HepG2 (cell line): ENCODE results near the gene ETV2. TPM values are rescaled to one million over a fixed set of nuclear protein-coding genes. Genes with fewer than 3 reads are reported as not detected.
A peak's percentile ranks its signal among the peaks of the same experiment; 100 is the strongest.

Experiments
- FOXJ3 ChIP-seq: sonication (generic); formaldehyde crosslinking; IDR thresholded peaks from 2 replicates; pipeline ENCODE4 v1.4.0; 2020; ENCODE audit warnings: missing genetic modification reagents, mild to moderate bottlenecking, borderline replicate concordance
- KAT2B ChIP-seq: fragments of 150-350 bp; IDR thresholded peaks from 2 replicates; pipeline ENCODE4 v1.6.1; 2014; ENCODE audit warnings: low read depth, low read length, borderline replicate concordance
- KMT2A ChIP-seq: sonication (generic); formaldehyde crosslinking; IDR thresholded peaks from 2 replicates; pipeline ENCODE4 v1.4.0; 2020; ENCODE audit warnings: missing genetic modification reagents
- MXD4 ChIP-seq: IDR thresholded peaks from 2 replicates; pipeline ENCODE4 v1.6.1; 2016; ENCODE audit warnings: mild to moderate bottlenecking, missing biosample characterization, missing genetic modification reagents
- REPIN1 ChIP-seq: sonication (generic); formaldehyde crosslinking; IDR thresholded peaks from 2 replicates; pipeline ENCODE4 v1.8.0; 2022; ENCODE audit warnings: missing genetic modification reagents, low read depth, mild to moderate bottlenecking, borderline replicate concordance
- THAP11 ChIP-seq: IDR thresholded peaks from 2 replicates; pipeline ENCODE4 v1.6.1; 2016; ENCODE audit warnings: missing biosample characterization, missing genetic modification reagents
- ZEB1 ChIP-seq: IDR thresholded peaks from 2 replicates; pipeline ENCODE4 v1.6.1; 2012; ENCODE audit warnings: mild to moderate bottlenecking, low read depth, inconsistent platforms; ENCODE audit not compliant: insufficient replicate concordance
- ZFP62 ChIP-seq: sonication (generic); formaldehyde crosslinking; IDR thresholded peaks from 2 replicates; pipeline ENCODE4 v1.4.0; 2020; ENCODE audit warnings: missing genetic modification reagents
- ZNF768 ChIP-seq: sonication (generic); formaldehyde crosslinking; IDR thresholded peaks from 2 replicates; pipeline ENCODE4 v1.4.0; 2020; ENCODE audit warnings: missing genetic modification reagents
- polyA plus RNA-seq, 8 experiments: library from polyadenylated mRNA; depleted of rRNA in 3 of 8; stranded (reverse) in 7 of 8; unstranded in 1 of 8; fragments of >200 nt; fragmentation: Illumina TruSeq in 4 of 8; extraction: Trizol in 4 of 8; gene quantifications; 2 replicates each; pipeline versions ENCODE4 v1.2.1 to v1.2.3, GENCODE V29; 2011 to 2016; ENCODE audit warnings: low read depth in 4 of 8, missing spikeins in 1 of 8, mixed read lengths in 1 of 8; ENCODE audit not compliant: insufficient read depth in 1 of 8
- total RNA-seq, 5 experiments: library from RNA; depleted of rRNA; stranded (reverse); fragments of >200 nt; fragmentation: Illumina TruSeq; extraction: Trizol; gene quantifications; 2 replicates each; pipeline ENCODE4 v1.2.3, GENCODE V29; 2016; ENCODE audit warnings: low read depth in 1 of 5
- TF ChIP-seq, protein P1 (sequence below): sonication (generic); formaldehyde crosslinking; IDR thresholded peaks from 2 replicates; pipeline ENCODE4 v1.4.0; 2020; ENCODE audit warnings: missing genetic modification reagents, borderline replicate concordance
- TF ChIP-seq, protein P2 (sequence below): sonication (generic); formaldehyde crosslinking; IDR thresholded peaks from 2 replicates; pipeline ENCODE4 v1.4.0; 2020; ENCODE audit warnings: missing genetic modification reagents
- TF ChIP-seq, protein P3 (sequence below): sonication (generic); formaldehyde crosslinking; IDR thresholded peaks from 2 replicates; pipeline ENCODE4 v1.4.0; 2020; ENCODE audit warnings: missing genetic modification reagents, mild to moderate bottlenecking, borderline replicate concordance
- TF ChIP-seq, protein P4 (sequence below): sonication (generic); formaldehyde crosslinking; IDR thresholded peaks from 2 replicates; pipeline ENCODE4 v1.9.0; 2021; ENCODE audit warnings: mild to moderate bottlenecking, missing genetic modification reagents

Gene ETV2
- total and polyA plus RNA-seq, 2 of the 13 experiments (the other 11 are each of a cell fraction or from before 2014, with no cell fraction given) = 0.07 to 0.20 TPM

DNA sequence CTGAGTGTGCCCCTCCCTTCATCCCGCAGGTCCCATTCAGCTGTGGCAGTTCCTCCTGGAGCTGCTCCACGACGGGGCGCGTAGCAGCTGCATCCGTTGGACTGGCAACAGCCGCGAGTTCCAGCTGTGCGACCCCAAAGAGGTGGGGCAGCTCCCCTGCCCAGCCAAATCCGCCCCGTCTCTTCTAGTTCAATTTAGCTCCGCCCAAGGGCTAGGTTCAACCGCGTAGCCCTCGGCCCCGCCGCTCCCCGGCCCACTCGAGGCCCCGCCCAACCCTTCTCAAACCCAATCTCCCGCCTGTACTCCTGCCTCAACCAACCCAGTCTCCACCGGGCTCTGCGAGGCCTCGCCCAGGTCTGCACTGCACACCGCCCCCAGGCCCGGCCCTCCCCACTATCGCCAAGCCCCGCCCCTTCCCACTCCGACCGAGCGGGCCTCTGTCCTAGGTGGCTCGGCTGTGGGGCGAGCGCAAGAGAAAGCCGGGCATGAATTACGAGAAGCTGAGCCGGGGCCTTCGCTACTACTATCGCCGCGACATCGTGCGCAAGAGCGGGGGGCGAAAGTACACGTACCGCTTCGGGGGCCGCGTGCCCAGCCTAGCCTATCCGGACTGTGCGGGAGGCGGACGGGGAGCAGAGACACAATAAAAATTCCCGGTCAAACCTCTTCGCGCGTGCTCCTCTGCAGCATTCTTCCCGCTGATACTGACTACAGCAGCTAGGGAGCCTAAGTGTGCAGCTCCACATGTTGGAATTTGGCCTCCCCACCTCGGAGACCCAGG, 2.9 kb downstream of the ETV2 start (continued):
- TF ChIP-seq, protein P1, sequence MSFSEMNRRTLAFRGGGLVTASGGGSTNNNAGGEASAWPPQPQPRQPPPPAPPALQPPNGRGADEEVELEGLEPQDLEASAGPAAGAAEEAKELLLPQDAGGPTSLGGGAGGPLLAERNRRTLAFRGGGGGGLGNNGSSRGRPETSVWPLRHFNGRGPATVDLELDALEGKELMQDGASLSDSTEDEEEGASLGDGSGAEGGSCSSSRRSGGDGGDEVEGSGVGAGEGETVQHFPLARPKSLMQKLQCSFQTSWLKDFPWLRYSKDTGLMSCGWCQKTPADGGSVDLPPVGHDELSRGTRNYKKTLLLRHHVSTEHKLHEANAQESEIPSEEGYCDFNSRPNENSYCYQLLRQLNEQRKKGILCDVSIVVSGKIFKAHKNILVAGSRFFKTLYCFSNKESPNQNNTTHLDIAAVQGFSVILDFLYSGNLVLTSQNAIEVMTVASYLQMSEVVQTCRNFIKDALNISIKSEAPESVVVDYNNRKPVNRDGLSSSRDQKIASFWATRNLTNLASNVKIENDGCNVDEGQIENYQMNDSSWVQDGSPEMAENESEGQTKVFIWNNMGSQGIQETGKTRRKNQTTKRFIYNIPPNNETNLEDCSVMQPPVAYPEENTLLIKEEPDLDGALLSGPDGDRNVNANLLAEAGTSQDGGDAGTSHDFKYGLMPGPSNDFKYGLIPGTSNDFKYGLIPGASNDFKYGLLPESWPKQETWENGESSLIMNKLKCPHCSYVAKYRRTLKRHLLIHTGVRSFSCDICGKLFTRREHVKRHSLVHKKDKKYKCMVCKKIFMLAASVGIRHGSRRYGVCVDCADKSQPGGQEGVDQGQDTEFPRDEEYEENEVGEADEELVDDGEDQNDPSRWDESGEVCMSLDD = 0 out of 2 replicates have a peak, but pooled peaks have one; percentile 13
- TF ChIP-seq ZEB1 (no peak), FOXJ3 (CRISPR knock-in tag) (no peak), REPIN1 (CRISPR knock-in tag) (no peak), ZNF768 (CRISPR knock-in tag) (peak; percentile 25; the same call in 1 of the 2 replicates), ZFP62 (CRISPR knock-in tag) (no peak), THAP11 (CRISPR knock-in tag) (no peak; the same call in 1 of the 2 replicates), MXD4 (0 out of 2 replicates have a peak, but pooled peaks have one; percentile 70), KAT2B (no peak), KMT2A (CRISPR knock-in tag) (no peak)
- TF ChIP-seq, protein P2, sequence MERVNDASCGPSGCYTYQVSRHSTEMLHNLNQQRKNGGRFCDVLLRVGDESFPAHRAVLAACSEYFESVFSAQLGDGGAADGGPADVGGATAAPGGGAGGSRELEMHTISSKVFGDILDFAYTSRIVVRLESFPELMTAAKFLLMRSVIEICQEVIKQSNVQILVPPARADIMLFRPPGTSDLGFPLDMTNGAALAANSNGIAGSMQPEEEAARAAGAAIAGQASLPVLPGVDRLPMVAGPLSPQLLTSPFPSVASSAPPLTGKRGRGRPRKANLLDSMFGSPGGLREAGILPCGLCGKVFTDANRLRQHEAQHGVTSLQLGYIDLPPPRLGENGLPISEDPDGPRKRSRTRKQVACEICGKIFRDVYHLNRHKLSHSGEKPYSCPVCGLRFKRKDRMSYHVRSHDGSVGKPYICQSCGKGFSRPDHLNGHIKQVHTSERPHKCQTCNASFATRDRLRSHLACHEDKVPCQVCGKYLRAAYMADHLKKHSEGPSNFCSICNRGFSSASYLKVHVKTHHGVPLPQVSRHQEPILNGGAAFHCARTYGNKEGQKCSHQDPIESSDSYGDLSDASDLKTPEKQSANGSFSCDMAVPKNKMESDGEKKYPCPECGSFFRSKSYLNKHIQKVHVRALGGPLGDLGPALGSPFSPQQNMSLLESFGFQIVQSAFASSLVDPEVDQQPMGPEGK (CRISPR knock-in tag) = peak; percentile 82
- TF ChIP-seq, protein P3, sequence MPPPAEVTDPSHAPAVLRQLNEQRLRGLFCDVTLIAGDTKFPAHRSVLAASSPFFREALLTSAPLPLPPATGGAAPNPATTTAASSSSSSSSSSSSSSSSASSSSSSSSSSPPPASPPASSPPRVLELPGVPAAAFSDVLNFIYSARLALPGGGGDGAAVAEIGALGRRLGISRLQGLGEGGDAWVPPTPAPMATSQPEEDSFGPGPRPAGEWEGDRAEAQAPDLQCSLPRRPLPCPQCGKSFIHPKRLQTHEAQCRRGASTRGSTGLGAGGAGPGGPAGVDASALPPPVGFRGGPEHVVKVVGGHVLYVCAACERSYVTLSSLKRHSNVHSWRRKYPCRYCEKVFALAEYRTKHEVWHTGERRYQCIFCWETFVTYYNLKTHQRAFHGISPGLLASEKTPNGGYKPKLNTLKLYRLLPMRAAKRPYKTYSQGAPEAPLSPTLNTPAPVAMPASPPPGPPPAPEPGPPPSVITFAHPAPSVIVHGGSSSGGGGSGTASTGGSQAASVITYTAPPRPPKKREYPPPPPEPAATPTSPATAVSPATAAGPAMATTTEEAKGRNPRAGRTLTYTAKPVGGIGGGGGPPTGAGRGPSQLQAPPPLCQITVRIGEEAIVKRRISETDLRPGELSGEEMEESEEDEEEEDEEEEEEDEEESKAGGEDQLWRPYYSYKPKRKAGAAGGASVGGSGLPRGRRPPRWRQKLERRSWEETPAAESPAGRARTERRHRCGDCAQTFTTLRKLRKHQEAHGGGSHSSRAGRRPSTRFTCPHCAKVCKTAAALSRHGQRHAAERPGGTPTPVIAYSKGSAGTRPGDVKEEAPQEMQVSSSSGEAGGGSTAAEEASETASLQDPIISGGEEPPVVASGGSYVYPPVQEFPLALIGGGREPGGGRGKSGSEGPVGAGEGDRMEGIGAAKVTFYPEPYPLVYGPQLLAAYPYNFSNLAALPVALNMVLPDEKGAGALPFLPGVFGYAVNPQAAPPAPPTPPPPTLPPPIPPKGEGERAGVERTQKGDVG (CRISPR knock-in tag) = 0 out of 2 replicates have a peak, but pooled peaks have one; percentile 24
- TF ChIP-seq, protein P4, sequence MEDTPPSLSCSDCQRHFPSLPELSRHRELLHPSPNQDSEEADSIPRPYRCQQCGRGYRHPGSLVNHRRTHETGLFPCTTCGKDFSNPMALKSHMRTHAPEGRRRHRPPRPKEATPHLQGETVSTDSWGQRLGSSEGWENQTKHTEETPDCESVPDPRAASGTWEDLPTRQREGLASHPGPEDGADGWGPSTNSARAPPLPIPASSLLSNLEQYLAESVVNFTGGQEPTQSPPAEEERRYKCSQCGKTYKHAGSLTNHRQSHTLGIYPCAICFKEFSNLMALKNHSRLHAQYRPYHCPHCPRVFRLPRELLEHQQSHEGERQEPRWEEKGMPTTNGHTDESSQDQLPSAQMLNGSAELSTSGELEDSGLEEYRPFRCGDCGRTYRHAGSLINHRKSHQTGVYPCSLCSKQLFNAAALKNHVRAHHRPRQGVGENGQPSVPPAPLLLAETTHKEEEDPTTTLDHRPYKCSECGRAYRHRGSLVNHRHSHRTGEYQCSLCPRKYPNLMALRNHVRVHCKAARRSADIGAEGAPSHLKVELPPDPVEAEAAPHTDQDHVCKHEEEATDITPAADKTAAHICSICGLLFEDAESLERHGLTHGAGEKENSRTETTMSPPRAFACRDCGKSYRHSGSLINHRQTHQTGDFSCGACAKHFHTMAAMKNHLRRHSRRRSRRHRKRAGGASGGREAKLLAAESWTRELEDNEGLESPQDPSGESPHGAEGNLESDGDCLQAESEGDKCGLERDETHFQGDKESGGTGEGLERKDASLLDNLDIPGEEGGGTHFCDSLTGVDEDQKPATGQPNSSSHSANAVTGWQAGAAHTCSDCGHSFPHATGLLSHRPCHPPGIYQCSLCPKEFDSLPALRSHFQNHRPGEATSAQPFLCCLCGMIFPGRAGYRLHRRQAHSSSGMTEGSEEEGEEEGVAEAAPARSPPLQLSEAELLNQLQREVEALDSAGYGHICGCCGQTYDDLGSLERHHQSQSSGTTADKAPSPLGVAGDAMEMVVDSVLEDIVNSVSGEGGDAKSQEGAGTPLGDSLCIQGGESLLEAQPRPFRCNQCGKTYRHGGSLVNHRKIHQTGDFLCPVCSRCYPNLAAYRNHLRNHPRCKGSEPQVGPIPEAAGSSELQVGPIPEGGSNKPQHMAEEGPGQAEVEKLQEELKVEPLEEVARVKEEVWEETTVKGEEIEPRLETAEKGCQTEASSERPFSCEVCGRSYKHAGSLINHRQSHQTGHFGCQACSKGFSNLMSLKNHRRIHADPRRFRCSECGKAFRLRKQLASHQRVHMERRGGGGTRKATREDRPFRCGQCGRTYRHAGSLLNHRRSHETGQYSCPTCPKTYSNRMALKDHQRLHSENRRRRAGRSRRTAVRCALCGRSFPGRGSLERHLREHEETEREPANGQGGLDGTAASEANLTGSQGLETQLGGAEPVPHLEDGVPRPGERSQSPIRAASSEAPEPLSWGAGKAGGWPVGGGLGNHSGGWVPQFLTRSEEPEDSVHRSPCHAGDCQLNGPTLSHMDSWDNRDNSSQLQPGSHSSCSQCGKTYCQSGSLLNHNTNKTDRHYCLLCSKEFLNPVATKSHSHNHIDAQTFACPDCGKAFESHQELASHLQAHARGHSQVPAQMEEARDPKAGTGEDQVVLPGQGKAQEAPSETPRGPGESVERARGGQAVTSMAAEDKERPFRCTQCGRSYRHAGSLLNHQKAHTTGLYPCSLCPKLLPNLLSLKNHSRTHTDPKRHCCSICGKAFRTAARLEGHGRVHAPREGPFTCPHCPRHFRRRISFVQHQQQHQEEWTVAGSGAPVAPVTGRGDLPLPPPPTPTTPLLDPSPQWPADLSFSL (CRISPR knock-in tag) = no peak
